Measurements from ENCODE around the gene GRIP2.

GRIP2 gene

GRCh38 chr3:14444380-14444779, 95.8 kb downstream of the GRIP2 start:
- no peak overlapping the region for H3K4me2 ChIP-seq (ENCODE audit: low read depth, low read length)
- no peaks in the 10 kb centered on the region for H3K36me3 ChIP-seq (replicated peaks; ENCODE audit: insufficient read depth, low read length)
- H3K4me3 ChIP-seq (ENCODE audit: low read length): no peak overlapping the region
- TF ChIP-seq EZH2 (optimal IDR thresholded peaks at IDR 0.05; ENCODE audit: low read depth, low read length): no peak
- no peak for TF ChIP-seq CTCF (IDR thresholded peaks at IDR 0.05; ENCODE audit: low read length)
- no peak for TF ChIP-seq EZH2phosphoT487 (IDR thresholded peaks at IDR 0.05; ENCODE audit: low read length)
- H3K79me2 ChIP-seq (ENCODE audit: low read length): peaks cover 4% of the 10 kb centered on the region; the same call in 1 of the 2 replicates
- no peaks in the 10 kb centered on the region for H3K27me3 ChIP-seq (replicated peaks; ENCODE audit: insufficient read depth, low read length)
- H3K9ac ChIP-seq (ENCODE audit: low read length): no peak overlapping the region
- no peaks in the 10 kb centered on the region for H3K9me2 ChIP-seq (replicated peaks; ENCODE audit: insufficient read depth, low read length)
- H3K27ac ChIP-seq (ENCODE audit: low read length): no peak overlapping the region
- H2AFZ ChIP-seq (ENCODE audit: low read length): no peak overlapping the region
- no peaks in the 10 kb centered on the region for H3K9me3 ChIP-seq (replicated peaks; ENCODE audit: insufficient read depth, low read length)
- H4K20me1 ChIP-seq (ENCODE audit: insufficient read depth, low read length): no peaks in the 10 kb centered on the region
- no peaks in the 10 kb centered on the region for H3K4me1 ChIP-seq (ENCODE audit: low read length)
- no peaks in the 10 kb centered on the region for H3F3A ChIP-seq (ENCODE audit: insufficient read depth, low read length)
- no peak for DNase-seq

GRCh38 chr3:14441920-14442300, 98.2 kb downstream of the GRIP2 start:
- Histone ChIP-seq H3K4me1 (ENCODE audit: low read length) (no peaks in the 10 kb centered on the region), H3K9me3 (replicated peaks; ENCODE audit: insufficient read depth, low read length) (no peaks in the 10 kb centered on the region), H3K4me3 (ENCODE audit: low read length) (no peak overlapping the region), H2AFZ (ENCODE audit: low read length) (no peak overlapping the region), H4K20me1 (ENCODE audit: insufficient read depth, low read length) (no peaks in the 10 kb centered on the region), H3K9ac (ENCODE audit: low read length) (no peak overlapping the region), H3K36me3 (replicated peaks; ENCODE audit: insufficient read depth, low read length) (no peaks in the 10 kb centered on the region), H3K4me2 (ENCODE audit: low read depth, low read length) (no peak overlapping the region), H3K79me2 (ENCODE audit: low read length) (peaks cover 5% of the 10 kb centered on the region), H3F3A (ENCODE audit: insufficient read depth, low read length) (no peaks in the 10 kb centered on the region), H3K27ac (ENCODE audit: low read length) (no peak overlapping the region), H3K27me3 (replicated peaks; ENCODE audit: insufficient read depth, low read length) (no peaks in the 10 kb centered on the region), H3K9me2 (replicated peaks; ENCODE audit: insufficient read depth, low read length) (no peaks in the 10 kb centered on the region)
- DNase-seq: no peak
- no peak for TF ChIP-seq EZH2phosphoT487 (IDR thresholded peaks at IDR 0.05; ENCODE audit: low read length)
- no peak for TF ChIP-seq EZH2 (optimal IDR thresholded peaks at IDR 0.05; ENCODE audit: low read depth, low read length)
- no peak for TF ChIP-seq CTCF (IDR thresholded peaks at IDR 0.05; ENCODE audit: low read length)

GRCh38 chr3:14441240-14441919, 98.8 kb downstream of the GRIP2 start:
- no peaks in the 10 kb centered on the region for H3K27me3 ChIP-seq (replicated peaks; ENCODE audit: insufficient read depth, low read length)
- H3K9me2 ChIP-seq (replicated peaks; ENCODE audit: insufficient read depth, low read length): no peaks in the 10 kb centered on the region
- H4K20me1 ChIP-seq (ENCODE audit: insufficient read depth, low read length): no peaks in the 10 kb centered on the region
- DNase-seq: no peak
- H3K4me3 ChIP-seq (ENCODE audit: low read length): no peak overlapping the region
- no peaks in the 10 kb centered on the region for H3K36me3 ChIP-seq (replicated peaks; ENCODE audit: insufficient read depth, low read length)
- no peak overlapping the region for H3K4me2 ChIP-seq (ENCODE audit: low read depth, low read length)
- TF ChIP-seq CTCF (IDR thresholded peaks at IDR 0.05; ENCODE audit: low read length): no peak
- no peak for TF ChIP-seq EZH2phosphoT487 (IDR thresholded peaks at IDR 0.05; ENCODE audit: low read length)
- TF ChIP-seq EZH2 (optimal IDR thresholded peaks at IDR 0.05; ENCODE audit: low read depth, low read length): no peak
- H3F3A ChIP-seq (ENCODE audit: insufficient read depth, low read length): no peaks in the 10 kb centered on the region
- H3K79me2 ChIP-seq (ENCODE audit: low read length): peaks cover 10% of the 10 kb centered on the region
- no peak overlapping the region for H2AFZ ChIP-seq (ENCODE audit: low read length)
- H3K9me3 ChIP-seq (replicated peaks; ENCODE audit: insufficient read depth, low read length): no peaks in the 10 kb centered on the region
- no peak overlapping the region for H3K27ac ChIP-seq (ENCODE audit: low read length)
- no peak overlapping the region for H3K9ac ChIP-seq (ENCODE audit: low read length)
- H3K4me1 ChIP-seq (ENCODE audit: low read length): peaks cover 3% of the 10 kb centered on the region
